Measurements from ENCODE around the gene NKX2-2.

- TF ChIP-seq CTCF (IDR thresholded peaks at IDR 0.05), result no peak
- TF ChIP-seq POLR2A (IDR thresholded peaks at IDR 0.05), result no peak
Observed at GRCh38 chr20:21559305-21559704, 45.4 kb upstream of the NKX2-2 start.
